GM23338 (cell line): ENCODE data around the gene NT5C2. TPM values are rescaled to one million over a fixed set of nuclear protein-coding genes. Genes with fewer than 3 reads are reported as not detected.

Source experiments
- ATAC-seq: fragments of 200-7000 bp; cut with Tn5 transposase; 3 replicates; pipeline ENCODE4 v1.9.1; 2020
- DNase-seq: peaks from one replicate; pipeline ENCODE4 v3.0.0-alpha.2; 2015; ENCODE audit warnings: low spot score
- H2AFZ ChIP-seq: fragments of 200-600 bp; sonication (generic); 2 replicates; pipeline ENCODE4 v1.8.0; 2016; ENCODE audit warnings: antibody characterized with exemption, mild to moderate bottlenecking, moderate library complexity
- H3F3A ChIP-seq: fragments of 200-600 bp; sonication (generic); replicated peaks from 2 replicates; pipeline ENCODE4 v1.8.0; 2017; ENCODE audit warnings: antibody characterized with exemption, mixed run types, low read depth
- H3K27ac ChIP-seq: fragments of 200-600 bp; sonication (generic); 2 replicates; pipeline ENCODE4 v1.6.1; 2016; ENCODE audit warnings: low read depth
- H3K27me3 ChIP-seq: fragments of 200-600 bp; sonication (generic); 2 replicates; pipeline ENCODE4 v1.8.0; 2016; ENCODE audit warnings: mild to moderate bottlenecking, mixed run types, moderate library complexity; ENCODE audit not compliant: insufficient read depth
- H3K36me3 ChIP-seq: fragments of 200-600 bp; sonication (generic); 2 replicates; pipeline ENCODE4 v1.8.0; 2016; ENCODE audit warnings: mild to moderate bottlenecking; ENCODE audit not compliant: insufficient read depth
- H3K4me1 ChIP-seq: fragments of 200-600 bp; sonication (generic); 2 replicates; pipeline ENCODE4 v1.8.0; 2016; ENCODE audit warnings: mild to moderate bottlenecking, moderate library complexity; ENCODE audit not compliant: insufficient read depth
- H3K4me2 ChIP-seq: fragments of 200-600 bp; sonication (generic); 2 replicates; pipeline ENCODE4 v1.7.1; 2017; ENCODE audit warnings: mixed run types
- H3K4me3 ChIP-seq: fragments of 200-600 bp; sonication (generic); 2 replicates; pipeline ENCODE4 v1.6.1; 2016; ENCODE audit warnings: mixed run types
- H3K79me2 ChIP-seq: fragments of 200-600 bp; sonication (generic); replicated peaks from 2 replicates; pipeline ENCODE4 v1.8.0; 2017; ENCODE audit warnings: mild to moderate bottlenecking; ENCODE audit not compliant: insufficient read depth
- H3K9me2 ChIP-seq: fragments of 200-600 bp; sonication (generic); 2 replicates; pipeline ENCODE4 v1.8.0; 2017; ENCODE audit not compliant: insufficient read depth
- H4K20me1 ChIP-seq: fragments of 200-600 bp; sonication (generic); replicated peaks from 2 replicates; pipeline ENCODE4 v1.8.0; 2017; ENCODE audit warnings: mild to moderate bottlenecking; ENCODE audit not compliant: insufficient read depth
- H3K27ac Mint-ChIP-seq: 2 replicates; pipeline ENCODE4 v1.8.0; 2020; ENCODE audit warnings: inconsistent platforms, mild to moderate bottlenecking, moderate library complexity, mixed read lengths
- H3K27me3 Mint-ChIP-seq: 3 replicates; pipeline ENCODE4 v1.8.0; 2022; ENCODE audit warnings: low read depth, mild to moderate bottlenecking, moderate library complexity, mixed read lengths, inconsistent platforms; ENCODE audit not compliant: insufficient read depth, poor library complexity
- H3K36me3 Mint-ChIP-seq: 3 replicates; pipeline ENCODE4 v1.8.0; 2021; ENCODE audit warnings: low read depth, mild to moderate bottlenecking, inconsistent platforms, moderate library complexity, mixed read lengths
- H3K4me1 Mint-ChIP-seq: 3 replicates; pipeline ENCODE4 v1.8.0; 2020; ENCODE audit warnings: mild to moderate bottlenecking, inconsistent platforms, mixed read lengths
- H3K4me3 Mint-ChIP-seq: 3 replicates; pipeline ENCODE4 v1.8.0; 2021; ENCODE audit warnings: moderate library complexity, mild to moderate bottlenecking, inconsistent platforms, mixed read lengths
- H3K9me3 Mint-ChIP-seq: 3 replicates; pipeline ENCODE4 v1.8.0; 2020; ENCODE audit warnings: moderate library complexity, mild to moderate bottlenecking, inconsistent platforms, mixed read lengths
- EZH2phosphoT487 ChIP-seq: fragments of 200-600 bp; sonication (generic); IDR thresholded peaks from one replicate; pipeline ENCODE4 v1.8.1; 2018; ENCODE audit warnings: antibody characterized with exemption; ENCODE audit not compliant: unreplicated experiment
- POLR2AphosphoS5 ChIP-seq: IDR thresholded peaks from 2 replicates; pipeline ENCODE4 v1.6.1; 2016; ENCODE audit warnings: antibody characterized with exemption, low read depth
- polyA plus RNA-seq: library from polyadenylated mRNA; unstranded; fragments of >200 nt; fragmentation: Nextera tagmentation; extraction: Ambion mirVana; gene quantifications from 2 replicates; pipeline ENCODE4 v1.2.1, GENCODE V29; 2016
- total RNA-seq: library from RNA; depleted of rRNA; stranded (reverse); fragments of >200 nt; shearing (Covaris generic); gene quantifications from 2 replicates; pipeline ENCODE4 v1.2.3, GENCODE V29; 2014
- TF ChIP-seq, protein P1 (sequence below): fragments of 250-450 bp; sonication (Bioruptor Pico); IDR thresholded peaks from 2 replicates; pipeline ENCODE4 v1.5.0; 2020; ENCODE audit warnings: mild to moderate bottlenecking, moderate library complexity
- TF ChIP-seq, protein P2 (sequence below), 2 experiments: fragments of 200-600 bp in 1 of 2; sonication (generic) in 1 of 2; conservative IDR thresholded peaks; 2 replicates each; pipeline versions ENCODE4 v1.5.1 to v1.6.1; 2016 to 2017; ENCODE audit warnings: antibody characterized with exemption in 2 of 2, low read depth in 2 of 2, mild to moderate bottlenecking in 2 of 2, moderate library complexity in 1 of 2

NT5C2 gene
- total and polyA plus RNA-seq, 2 experiments from 2014 or later = 33.9 to 85.4 TPM

DNA sequence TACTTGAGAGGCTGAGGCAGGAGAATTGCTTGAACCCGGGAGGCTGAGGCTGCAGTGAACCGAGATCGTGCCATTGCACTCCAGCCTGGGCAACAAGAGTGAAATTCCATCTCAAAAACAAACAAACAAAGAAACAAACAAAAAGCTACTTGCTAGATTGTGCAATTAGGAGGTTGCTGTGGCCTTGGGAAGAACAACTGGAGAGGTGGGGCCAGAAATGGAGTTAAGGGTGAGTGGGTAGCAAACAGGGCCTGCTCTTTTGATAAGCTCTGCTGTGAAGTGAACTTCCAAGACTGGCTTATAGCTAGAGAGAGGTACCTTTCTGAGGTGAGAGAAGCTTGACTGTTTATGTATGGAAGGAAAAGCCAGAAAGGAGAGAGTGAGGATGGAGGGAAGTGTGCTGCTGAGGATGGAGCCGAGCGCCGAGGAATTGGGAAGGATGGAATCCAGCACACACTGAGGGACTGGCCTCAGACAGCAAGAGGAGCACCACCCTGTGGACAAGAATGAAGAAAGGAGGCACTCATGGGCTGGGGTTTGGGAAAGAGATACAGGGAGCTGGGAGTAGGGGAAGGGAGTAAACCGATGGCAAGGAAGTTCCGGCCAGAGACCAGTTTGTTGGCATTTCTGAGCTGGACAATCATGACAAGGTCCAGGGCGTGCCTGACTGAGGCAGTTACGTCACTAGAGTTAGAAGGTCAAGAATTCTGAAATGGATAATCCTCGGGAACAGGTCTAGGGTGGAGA, 45.6 kb upstream of the NT5C2 start:
- Mint-ChIP-seq H3K27ac (no peak overlapping the region), H3K36me3 (no peaks in the 10 kb centered on the region; the same call in 2 of the 3 replicates)

DNA sequence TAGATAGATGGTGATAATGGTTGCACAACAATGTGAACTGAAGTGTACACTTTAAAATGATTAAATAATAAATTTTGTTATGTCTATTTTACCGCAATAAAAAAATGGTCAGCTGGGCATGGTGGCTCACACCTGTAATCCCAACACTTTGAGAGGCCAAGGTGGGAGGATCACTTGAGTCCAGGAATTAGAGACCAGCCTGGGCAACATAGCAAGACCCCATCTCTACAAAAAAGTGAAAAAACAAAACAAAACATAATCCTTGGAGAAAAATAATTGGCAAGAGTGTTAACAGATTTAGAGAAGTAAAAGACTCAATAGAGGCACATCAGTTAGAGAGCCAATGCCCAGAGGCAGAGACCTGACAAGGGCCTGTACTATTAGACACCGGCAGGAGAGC, 42.7 kb upstream of the NT5C2 start:
- Mint-ChIP-seq H3K27me3 (peaks cover 9% of the 10 kb centered on the region), H3K4me1 (peaks cover 29% of the 10 kb centered on the region), H3K27ac (no peak overlapping the region), H3K4me3 (no peak overlapping the region), H3K9me3 (no peaks in the 10 kb centered on the region; the same call in 2 of the 3 replicates), H3K36me3 (no peaks in the 10 kb centered on the region; the same call in 2 of the 3 replicates)
- no peak for DNase-seq
- no peaks in the 10 kb centered on the region for H3K9me2 ChIP-seq
- H3K36me3 ChIP-seq = no peaks in the 10 kb centered on the region
- peaks cover 5% of the 10 kb centered on the region for H3K4me1 ChIP-seq
- no peaks in the 10 kb centered on the region for H3K79me2 ChIP-seq
- H4K20me1 ChIP-seq = no peaks in the 10 kb centered on the region
- H2AFZ ChIP-seq = no peak overlapping the region
- no peak overlapping the region for H3K27ac ChIP-seq
- no peaks in the 10 kb centered on the region for H3K27me3 ChIP-seq
- peaks cover 3% of the 10 kb centered on the region; the same call in 1 of the 2 replicates for H3F3A ChIP-seq
- ATAC-seq = no peak
- H3K4me2 ChIP-seq = no peak overlapping the region
- TF ChIP-seq, protein P1, sequence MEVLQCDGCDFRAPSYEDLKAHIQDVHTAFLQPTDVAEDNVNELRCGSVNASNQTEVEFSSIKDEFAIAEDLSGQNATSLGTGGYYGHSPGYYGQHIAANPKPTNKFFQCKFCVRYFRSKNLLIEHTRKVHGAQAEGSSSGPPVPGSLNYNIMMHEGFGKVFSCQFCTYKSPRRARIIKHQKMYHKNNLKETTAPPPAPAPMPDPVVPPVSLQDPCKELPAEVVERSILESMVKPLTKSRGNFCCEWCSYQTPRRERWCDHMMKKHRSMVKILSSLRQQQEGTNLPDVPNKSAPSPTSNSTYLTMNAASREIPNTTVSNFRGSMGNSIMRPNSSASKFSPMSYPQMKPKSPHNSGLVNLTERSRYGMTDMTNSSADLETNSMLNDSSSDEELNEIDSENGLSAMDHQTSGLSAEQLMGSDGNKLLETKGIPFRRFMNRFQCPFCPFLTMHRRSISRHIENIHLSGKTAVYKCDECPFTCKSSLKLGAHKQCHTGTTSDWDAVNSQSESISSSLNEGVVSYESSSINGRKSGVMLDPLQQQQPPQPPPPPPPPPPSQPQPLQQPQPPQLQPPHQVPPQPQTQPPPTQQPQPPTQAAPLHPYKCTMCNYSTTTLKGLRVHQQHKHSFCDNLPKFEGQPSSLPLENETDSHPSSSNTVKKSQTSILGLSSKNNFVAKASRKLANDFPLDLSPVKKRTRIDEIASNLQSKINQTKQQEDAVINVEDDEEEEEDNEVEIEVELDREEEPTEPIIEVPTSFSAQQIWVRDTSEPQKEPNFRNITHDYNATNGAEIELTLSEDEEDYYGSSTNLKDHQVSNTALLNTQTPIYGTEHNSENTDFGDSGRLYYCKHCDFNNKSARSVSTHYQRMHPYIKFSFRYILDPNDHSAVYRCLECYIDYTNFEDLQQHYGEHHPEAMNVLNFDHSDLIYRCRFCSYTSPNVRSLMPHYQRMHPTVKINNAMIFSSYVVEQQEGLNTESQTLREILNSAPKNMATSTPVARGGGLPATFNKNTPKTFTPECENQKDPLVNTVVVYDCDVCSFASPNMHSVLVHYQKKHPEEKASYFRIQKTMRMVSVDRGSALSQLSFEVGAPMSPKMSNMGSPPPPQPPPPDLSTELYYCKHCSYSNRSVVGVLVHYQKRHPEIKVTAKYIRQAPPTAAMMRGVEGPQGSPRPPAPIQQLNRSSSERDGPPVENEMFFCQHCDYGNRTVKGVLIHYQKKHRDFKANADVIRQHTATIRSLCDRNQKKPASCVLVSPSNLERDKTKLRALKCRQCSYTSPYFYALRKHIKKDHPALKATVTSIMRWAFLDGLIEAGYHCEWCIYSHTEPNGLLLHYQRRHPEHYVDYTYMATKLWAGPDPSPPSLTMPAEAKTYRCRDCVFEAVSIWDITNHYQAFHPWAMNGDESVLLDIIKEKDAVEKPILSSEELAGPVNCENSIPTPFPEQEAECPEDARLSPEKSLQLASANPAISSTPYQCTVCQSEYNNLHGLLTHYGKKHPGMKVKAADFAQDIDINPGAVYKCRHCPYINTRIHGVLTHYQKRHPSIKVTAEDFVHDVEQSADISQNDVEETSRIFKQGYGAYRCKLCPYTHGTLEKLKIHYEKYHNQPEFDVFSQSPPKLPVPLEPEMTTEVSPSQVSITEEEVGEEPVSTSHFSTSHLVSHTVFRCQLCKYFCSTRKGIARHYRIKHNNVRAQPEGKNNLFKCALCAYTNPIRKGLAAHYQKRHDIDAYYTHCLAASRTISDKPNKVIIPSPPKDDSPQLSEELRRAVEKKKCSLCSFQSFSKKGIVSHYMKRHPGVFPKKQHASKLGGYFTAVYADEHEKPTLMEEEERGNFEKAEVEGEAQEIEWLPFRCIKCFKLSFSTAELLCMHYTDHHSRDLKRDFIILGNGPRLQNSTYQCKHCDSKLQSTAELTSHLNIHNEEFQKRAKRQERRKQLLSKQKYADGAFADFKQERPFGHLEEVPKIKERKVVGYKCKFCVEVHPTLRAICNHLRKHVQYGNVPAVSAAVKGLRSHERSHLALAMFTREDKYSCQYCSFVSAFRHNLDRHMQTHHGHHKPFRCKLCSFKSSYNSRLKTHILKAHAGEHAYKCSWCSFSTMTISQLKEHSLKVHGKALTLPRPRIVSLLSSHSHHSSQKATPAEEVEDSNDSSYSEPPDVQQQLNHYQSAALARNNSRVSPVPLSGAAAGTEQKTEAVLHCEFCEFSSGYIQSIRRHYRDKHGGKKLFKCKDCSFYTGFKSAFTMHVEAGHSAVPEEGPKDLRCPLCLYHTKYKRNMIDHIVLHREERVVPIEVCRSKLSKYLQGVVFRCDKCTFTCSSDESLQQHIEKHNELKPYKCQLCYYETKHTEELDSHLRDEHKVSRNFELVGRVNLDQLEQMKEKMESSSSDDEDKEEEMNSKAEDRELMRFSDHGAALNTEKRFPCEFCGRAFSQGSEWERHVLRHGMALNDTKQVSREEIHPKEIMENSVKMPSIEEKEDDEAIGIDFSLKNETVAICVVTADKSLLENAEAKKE (CRISPR knock-in tag) = no peak
- TF ChIP-seq POLR2AphosphoS5 = no peak
- H3K4me3 ChIP-seq = no peak overlapping the region

More for the DNA sequence above, 45.6 kb upstream of the NT5C2 start:
- Histone ChIP-seq H3F3A (0 out of 2 replicates have a peak, but pooled peaks cover 2% of the 10 kb centered on the region), H3K9me2 (no peaks in the 10 kb centered on the region), H3K4me1 (peaks cover 16% of the 10 kb centered on the region), H3K27me3 (no peaks in the 10 kb centered on the region), H2AFZ (peak overlapping the region; percentile 97), H3K4me3 (no peak overlapping the region), H3K79me2 (no peaks in the 10 kb centered on the region), H3K4me2 (no peak overlapping the region), H4K20me1 (no peaks in the 10 kb centered on the region), H3K27ac (0 out of 2 replicates have a peak overlapping the region, but pooled peaks have one; percentile 24), H3K36me3 (no peaks in the 10 kb centered on the region)
- Mint-ChIP-seq H3K4me3 (no peak overlapping the region), H3K4me1 (peaks cover 17% of the 10 kb centered on the region), H3K9me3 (no peaks in the 10 kb centered on the region; the same call in 2 of the 3 replicates), H3K27me3 (peaks cover 6% of the 10 kb centered on the region)
- peak; percentile 95 for ATAC-seq
- TF ChIP-seq, protein P2, sequence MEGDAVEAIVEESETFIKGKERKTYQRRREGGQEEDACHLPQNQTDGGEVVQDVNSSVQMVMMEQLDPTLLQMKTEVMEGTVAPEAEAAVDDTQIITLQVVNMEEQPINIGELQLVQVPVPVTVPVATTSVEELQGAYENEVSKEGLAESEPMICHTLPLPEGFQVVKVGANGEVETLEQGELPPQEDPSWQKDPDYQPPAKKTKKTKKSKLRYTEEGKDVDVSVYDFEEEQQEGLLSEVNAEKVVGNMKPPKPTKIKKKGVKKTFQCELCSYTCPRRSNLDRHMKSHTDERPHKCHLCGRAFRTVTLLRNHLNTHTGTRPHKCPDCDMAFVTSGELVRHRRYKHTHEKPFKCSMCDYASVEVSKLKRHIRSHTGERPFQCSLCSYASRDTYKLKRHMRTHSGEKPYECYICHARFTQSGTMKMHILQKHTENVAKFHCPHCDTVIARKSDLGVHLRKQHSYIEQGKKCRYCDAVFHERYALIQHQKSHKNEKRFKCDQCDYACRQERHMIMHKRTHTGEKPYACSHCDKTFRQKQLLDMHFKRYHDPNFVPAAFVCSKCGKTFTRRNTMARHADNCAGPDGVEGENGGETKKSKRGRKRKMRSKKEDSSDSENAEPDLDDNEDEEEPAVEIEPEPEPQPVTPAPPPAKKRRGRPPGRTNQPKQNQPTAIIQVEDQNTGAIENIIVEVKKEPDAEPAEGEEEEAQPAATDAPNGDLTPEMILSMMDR (conservative IDR thresholded peaks at IDR 0.05; ENCODE audit: low read depth in 2 of 2) = peak; percentile 61 to 96
- TF ChIP-seq EZH2phosphoT487 = no peak
- peak; percentile 88 for DNase-seq
